Measurements from ENCODE around the gene PKNOX1. TPM values are rescaled to one million over a fixed set of nuclear protein-coding genes. Genes with fewer than 3 reads are reported as not detected.

Gene PKNOX1
- polyA plus RNA-seq, 4 donors, result 4.7 to 11.8 (median 6.0) TPM

DNA sequence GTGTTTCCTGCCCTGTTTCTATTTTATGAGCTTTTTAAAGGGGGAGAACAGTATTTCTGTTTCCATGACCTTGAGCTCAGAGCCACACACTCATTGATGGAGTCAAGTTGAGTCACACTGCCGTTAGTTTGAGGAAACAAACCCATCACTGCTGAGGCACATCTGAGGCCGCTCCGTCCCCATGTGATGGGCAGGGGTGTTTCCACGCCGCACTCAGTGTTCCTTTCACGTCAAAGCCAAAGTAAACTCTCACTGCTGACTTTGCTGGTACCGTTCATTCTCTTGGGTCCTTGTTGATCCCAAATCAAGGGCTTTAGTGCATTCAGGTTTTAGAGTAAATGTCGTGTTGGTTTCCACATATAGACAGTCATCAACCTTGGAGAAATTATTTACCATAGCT lies 48.8 kb downstream of the PKNOX1 start:
- DNase-seq (no peak), FAIRE-seq (no peak)
- H3K36me3 ChIP-seq (ENCODE audit: control insufficient read depth in 3 of 3, insufficient read depth in 2 of 3, low read depth in 1 of 3, low read length in 3 of 3), result peaks cover 11 to 71% (median 14%) of the 10 kb centered on the region in 3 donors
- 92 to 93% (median 92%) methylated on average over 8 of the region's 8 CpGs for WGBS, 3 donors
- H3K4me3 ChIP-seq (ENCODE audit: low read depth in 1 of 3, low read length in 3 of 3), result no peak overlapping the region
- H3K4me1 ChIP-seq (ENCODE audit: control insufficient read depth in 3 of 3, insufficient read depth in 2 of 3, low read depth in 1 of 3, low read length in 2 of 3), result no peaks in the 10 kb centered on the region
- no peaks in the 10 kb centered on the region for H3K27me3 ChIP-seq (ENCODE audit: control insufficient read depth in 3 of 3, insufficient read depth in 3 of 3, low read length in 3 of 3)
- no peaks in the 10 kb centered on the region for H3K9me3 ChIP-seq (ENCODE audit: control insufficient read depth in 2 of 2, insufficient read depth in 1 of 2, low read depth in 1 of 2, low read length in 1 of 2)
- no peak overlapping the region for H3K27ac ChIP-seq (ENCODE audit: low read depth in 1 of 3, low read length in 2 of 3)

DNA sequence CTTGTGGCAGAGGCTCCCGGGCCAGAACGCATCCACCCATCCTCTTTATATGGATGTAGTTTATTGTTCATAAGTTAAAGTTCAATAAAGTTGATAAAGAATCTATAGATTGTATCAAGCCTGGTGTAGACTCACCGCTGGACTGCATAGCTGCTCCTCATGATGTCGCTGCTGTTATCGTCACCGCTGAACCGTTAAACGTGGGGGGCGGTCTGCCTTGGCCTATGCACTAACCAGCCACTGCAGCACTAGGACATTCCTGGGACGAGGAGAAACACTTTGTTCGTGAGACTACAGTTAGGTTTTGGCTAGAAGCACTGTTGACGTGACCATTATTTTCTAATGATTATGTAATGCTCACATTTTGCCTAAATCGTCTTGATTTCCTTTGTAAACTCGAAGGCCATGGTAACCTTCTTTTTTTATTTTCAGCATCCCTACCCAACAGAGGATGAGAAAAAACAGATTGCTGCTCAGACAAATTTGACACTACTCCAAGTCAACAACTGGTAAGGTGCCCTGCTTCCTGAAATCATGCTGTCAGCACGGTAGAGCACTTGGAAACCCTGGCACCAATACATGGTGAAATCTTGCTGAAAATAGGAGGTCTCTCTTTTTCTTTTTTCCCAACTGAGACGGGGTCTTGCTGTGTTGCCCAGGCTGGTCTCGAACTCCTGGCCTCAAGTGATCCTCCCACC lies 50.2 kb downstream of the PKNOX1 start:
- WGBS, 3 donors, result 91 to 95% (median 94%) methylated on average over 17 of the region's 17 CpGs
- H3K4me1 ChIP-seq (ENCODE audit: control insufficient read depth in 3 of 3, insufficient read depth in 2 of 3, low read depth in 1 of 3, low read length in 2 of 3), result no peaks in the 10 kb centered on the region
- H3K36me3 ChIP-seq (ENCODE audit: control insufficient read depth in 3 of 3, insufficient read depth in 2 of 3, low read depth in 1 of 3, low read length in 3 of 3), result peaks cover 11 to 77% (median 14%) of the 10 kb centered on the region in 3 donors
- no peak for DNase-seq
- no peaks in the 10 kb centered on the region for H3K27me3 ChIP-seq (ENCODE audit: control insufficient read depth in 3 of 3, insufficient read depth in 3 of 3, low read length in 3 of 3)
- H3K9me3 ChIP-seq (ENCODE audit: control insufficient read depth in 2 of 2, insufficient read depth in 1 of 2, low read depth in 1 of 2, low read length in 1 of 2), result no peaks in the 10 kb centered on the region
- H3K4me3 ChIP-seq (ENCODE audit: low read depth in 1 of 3, low read length in 3 of 3), result no peak overlapping the region
- no peak overlapping the region for H3K27ac ChIP-seq (ENCODE audit: low read depth in 1 of 3, low read length in 2 of 3)
- FAIRE-seq, result no peak

DNA sequence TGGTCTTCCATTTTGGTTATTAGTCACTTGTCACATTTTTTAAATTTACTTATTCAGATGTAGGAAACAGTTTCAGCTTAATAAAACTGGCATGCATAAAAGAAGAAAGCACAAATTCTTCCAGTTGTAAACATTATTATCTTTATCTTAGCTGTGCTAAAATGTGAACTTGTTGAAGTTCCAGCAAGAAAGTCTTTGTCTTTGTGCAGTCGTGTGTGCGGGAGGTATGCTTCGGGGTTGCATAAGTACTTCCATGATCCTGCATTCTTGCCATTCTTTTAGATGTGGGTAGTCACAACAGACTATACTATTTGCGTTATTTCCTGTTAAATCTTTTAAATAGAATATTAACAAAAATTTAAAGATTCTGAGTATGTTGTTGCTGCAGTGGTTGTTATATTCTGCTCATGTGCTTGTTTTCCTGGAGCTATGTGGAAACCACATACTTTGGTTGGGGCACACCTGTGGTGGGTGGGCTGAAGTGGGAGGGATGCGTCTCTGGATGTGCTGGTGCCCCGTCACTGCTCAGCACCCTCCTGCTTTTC lies 51.3 kb downstream of the PKNOX1 start:
- 91 to 95% (median 93%) methylated on average over 6 of the region's 6 CpGs for WGBS, 3 donors
- Histone ChIP-seq H3K9me3 (ENCODE audit: control insufficient read depth in 2 of 2, insufficient read depth in 1 of 2, low read depth in 1 of 2, low read length in 1 of 2) (no peaks in the 10 kb centered on the region), H3K27ac (ENCODE audit: low read depth in 1 of 3, low read length in 2 of 3) (no peak overlapping the region), H3K4me1 (ENCODE audit: control insufficient read depth in 3 of 3, insufficient read depth in 2 of 3, low read depth in 1 of 3, low read length in 2 of 3) (no peaks in the 10 kb centered on the region), H3K36me3 (ENCODE audit: control insufficient read depth in 3 of 3, insufficient read depth in 2 of 3, low read depth in 1 of 3, low read length in 3 of 3) (peaks cover 11 to 77% (median 14%) of the 10 kb centered on the region in 3 donors), H3K4me3 (ENCODE audit: low read depth in 1 of 3, low read length in 3 of 3) (no peak overlapping the region), H3K27me3 (ENCODE audit: control insufficient read depth in 3 of 3, insufficient read depth in 3 of 3, low read length in 3 of 3) (no peaks in the 10 kb centered on the region)
- no peak for FAIRE-seq
- no peak for DNase-seq

DNA sequence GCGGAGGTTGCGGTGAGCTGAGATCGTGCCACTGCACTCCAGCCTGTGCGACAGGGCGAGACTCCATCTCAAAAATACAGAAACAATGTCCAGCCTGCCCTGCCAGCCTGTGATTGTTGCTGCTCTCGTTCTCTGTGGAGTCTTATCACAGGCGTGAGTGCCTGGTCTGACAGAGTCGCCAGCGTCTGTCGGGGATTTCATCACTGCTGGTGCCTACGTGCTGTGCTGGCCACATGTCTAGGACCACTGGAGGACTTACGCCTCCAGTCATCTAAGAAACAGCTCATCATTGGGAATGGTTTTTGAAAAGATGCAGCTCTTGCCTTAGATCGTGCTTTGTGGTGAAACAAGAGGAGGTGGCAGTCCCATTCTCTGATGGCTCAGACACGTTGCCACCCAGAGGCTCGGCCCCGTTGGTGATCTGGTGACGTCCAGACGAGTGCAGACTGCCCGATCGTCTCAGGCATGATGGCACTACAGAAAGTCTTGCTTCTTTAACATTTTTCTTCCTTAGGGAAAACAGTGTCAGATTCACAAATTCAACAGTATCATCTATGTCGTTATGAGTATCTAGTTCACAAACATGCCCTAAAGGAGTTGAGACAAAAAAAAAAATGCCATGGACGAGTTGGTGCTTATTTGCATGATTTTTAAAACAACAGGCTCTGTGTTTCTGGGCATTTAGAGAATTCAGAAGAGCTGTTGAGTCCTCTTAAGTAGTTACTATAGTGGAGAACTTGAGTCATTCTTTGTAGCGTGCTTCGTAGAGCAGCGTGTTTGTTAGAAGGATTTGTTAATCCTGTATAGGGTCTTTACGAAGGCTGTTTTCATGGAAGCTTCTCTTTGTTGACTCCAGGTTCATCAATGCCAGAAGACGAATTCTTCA lies 53.7 kb downstream of the PKNOX1 start:
- no peak overlapping the region for H3K4me3 ChIP-seq (ENCODE audit: low read depth in 1 of 3, low read length in 3 of 3)
- peaks cover 5 to 69% (median 9%) of the 10 kb centered on the region in 3 donors for H3K36me3 ChIP-seq (ENCODE audit: control insufficient read depth in 3 of 3, insufficient read depth in 2 of 3, low read depth in 1 of 3, low read length in 3 of 3)
- H3K27me3 ChIP-seq (ENCODE audit: control insufficient read depth in 3 of 3, insufficient read depth in 3 of 3, low read length in 3 of 3), result no peaks in the 10 kb centered on the region
- no peak overlapping the region for H3K27ac ChIP-seq (ENCODE audit: low read depth in 1 of 3, low read length in 2 of 3)
- H3K9me3 ChIP-seq (ENCODE audit: control insufficient read depth in 2 of 2, insufficient read depth in 1 of 2, low read depth in 1 of 2, low read length in 1 of 2), result no peaks in the 10 kb centered on the region
- WGBS, 3 donors, result 89 to 93% (median 92%) methylated on average over 27 of the region's 27 CpGs
- H3K4me1 ChIP-seq (ENCODE audit: control insufficient read depth in 3 of 3, insufficient read depth in 2 of 3, low read depth in 1 of 3, low read length in 2 of 3), result no peaks in the 10 kb centered on the region
- DNase-seq (no peak), FAIRE-seq (no peak)

DNA sequence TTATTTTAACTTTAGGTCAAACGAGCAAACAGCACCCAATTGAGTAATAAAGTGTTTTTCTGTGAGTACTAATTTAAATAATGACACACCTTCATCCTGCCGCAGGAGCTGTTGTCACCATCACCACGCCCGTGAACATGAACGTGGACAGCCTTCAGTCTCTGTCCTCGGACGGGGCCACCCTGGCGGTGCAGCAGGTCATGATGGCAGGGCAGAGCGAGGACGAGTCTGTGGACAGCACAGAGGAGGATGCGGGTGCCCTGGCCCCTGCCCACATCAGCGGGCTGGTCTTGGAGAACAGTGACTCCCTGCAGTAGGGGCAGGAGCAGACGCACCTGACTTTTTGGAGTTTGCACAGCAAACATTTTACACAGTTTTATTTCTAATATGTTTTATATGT lies 55.4 kb downstream of the PKNOX1 start:
- H3K27ac ChIP-seq (ENCODE audit: low read depth in 1 of 3, low read length in 2 of 3), result no peak overlapping the region
- peaks cover 4 to 63% (median 9%) of the 10 kb centered on the region in 3 donors for H3K36me3 ChIP-seq (ENCODE audit: control insufficient read depth in 3 of 3, insufficient read depth in 2 of 3, low read depth in 1 of 3, low read length in 3 of 3)
- no peak overlapping the region for H3K4me3 ChIP-seq (ENCODE audit: low read depth in 1 of 3, low read length in 3 of 3)
- 90 to 91% (median 91%) methylated on average over 13 of the region's 13 CpGs for WGBS, 3 donors
- H3K9me3 ChIP-seq (ENCODE audit: control insufficient read depth in 2 of 2, insufficient read depth in 1 of 2, low read depth in 1 of 2, low read length in 1 of 2), result no peaks in the 10 kb centered on the region
- no peak for DNase-seq
- H3K4me1 ChIP-seq (ENCODE audit: control insufficient read depth in 3 of 3, insufficient read depth in 2 of 3, low read depth in 1 of 3, low read length in 2 of 3), result no peaks in the 10 kb centered on the region
- no peak for FAIRE-seq
- no peaks in the 10 kb centered on the region for H3K27me3 ChIP-seq (ENCODE audit: control insufficient read depth in 3 of 3, insufficient read depth in 3 of 3, low read length in 3 of 3)

DNA sequence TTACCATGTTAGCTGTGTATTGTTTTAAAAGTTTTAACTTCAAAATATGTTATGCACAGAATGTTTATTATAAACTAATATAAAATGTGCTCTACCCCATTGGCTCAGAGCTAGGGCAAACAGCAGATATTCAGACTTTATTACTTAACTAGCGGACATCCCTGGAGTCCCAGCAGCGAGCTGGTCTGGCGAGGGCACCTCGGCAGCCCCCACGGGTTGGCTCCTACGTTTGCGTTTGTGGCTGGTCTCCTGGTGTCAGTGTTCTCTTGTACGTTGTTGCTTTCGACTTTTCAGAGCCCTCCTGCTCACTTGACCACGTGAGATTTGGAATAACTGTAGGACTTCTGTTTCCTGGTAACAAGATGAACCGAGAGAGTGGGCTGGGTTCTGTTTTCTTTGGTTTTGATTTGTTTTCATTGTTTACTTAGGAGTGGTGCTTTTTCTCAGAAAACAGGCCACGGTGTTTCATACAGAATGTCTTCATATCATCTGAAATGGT lies 56.8 kb downstream of the PKNOX1 start:
- no peak for FAIRE-seq
- 83 to 94% (median 94%) methylated on average over 12 of the region's 12 CpGs for WGBS, 3 donors

DNA sequence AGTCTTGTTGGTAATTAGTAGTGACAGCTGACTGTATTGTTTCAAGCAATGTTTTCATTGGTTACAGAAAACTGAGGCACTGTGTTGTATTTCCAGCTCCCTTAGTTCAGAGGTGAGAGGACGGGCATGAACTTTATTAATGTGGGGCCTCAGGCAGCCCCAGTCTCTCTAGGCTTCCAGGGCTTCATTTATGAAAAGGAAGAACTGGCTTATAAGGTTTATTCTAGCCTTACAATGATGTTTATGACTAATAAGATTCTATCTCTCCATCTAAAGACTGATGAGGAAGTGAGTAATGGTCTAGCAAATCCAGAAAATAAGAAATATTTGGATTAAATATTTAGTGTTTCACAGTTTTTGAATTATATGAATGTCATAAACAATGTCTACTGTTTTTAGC lies 59.7 kb downstream of the PKNOX1 start:
- H3K36me3 ChIP-seq (ENCODE audit: control insufficient read depth in 3 of 3, insufficient read depth in 2 of 3, low read depth in 1 of 3, low read length in 3 of 3), result peaks cover 2 to 35% (median 5%) of the 10 kb centered on the region in 3 donors
- H3K4me1 ChIP-seq (ENCODE audit: control insufficient read depth in 3 of 3, insufficient read depth in 2 of 3, low read depth in 1 of 3, low read length in 2 of 3), result no peaks in the 10 kb centered on the region
- no peak for FAIRE-seq
- 95 to 96% (median 96%) methylated on average over 1 of the region's 1 CpG for WGBS, 3 donors
- no peak for DNase-seq
- H3K27ac ChIP-seq (ENCODE audit: low read depth in 1 of 3, low read length in 2 of 3), result no peak overlapping the region
- H3K27me3 ChIP-seq (ENCODE audit: control insufficient read depth in 3 of 3, insufficient read depth in 3 of 3, low read length in 3 of 3), result no peaks in the 10 kb centered on the region
- no peaks in the 10 kb centered on the region for H3K9me3 ChIP-seq (ENCODE audit: control insufficient read depth in 2 of 2, insufficient read depth in 1 of 2, low read depth in 1 of 2, low read length in 1 of 2)
- H3K4me3 ChIP-seq (ENCODE audit: low read depth in 1 of 3, low read length in 3 of 3), result no peak overlapping the region

More for the DNA sequence above, 56.8 kb downstream of the PKNOX1 start:
- H3K9me3 ChIP-seq (ENCODE audit: control insufficient read depth in 2 of 2, insufficient read depth in 1 of 2, low read depth in 1 of 2, low read length in 1 of 2), result no peaks in the 10 kb centered on the region
- peaks cover 2 to 56% (median 5%) of the 10 kb centered on the region in 3 donors for H3K36me3 ChIP-seq (ENCODE audit: control insufficient read depth in 3 of 3, insufficient read depth in 2 of 3, low read depth in 1 of 3, low read length in 3 of 3)
- no peaks in the 10 kb centered on the region for H3K27me3 ChIP-seq (ENCODE audit: control insufficient read depth in 3 of 3, insufficient read depth in 3 of 3, low read length in 3 of 3)
- no peak overlapping the region for H3K27ac ChIP-seq (ENCODE audit: low read depth in 1 of 3, low read length in 2 of 3)
- no peak for DNase-seq
- no peaks in the 10 kb centered on the region for H3K4me1 ChIP-seq (ENCODE audit: control insufficient read depth in 3 of 3, insufficient read depth in 2 of 3, low read depth in 1 of 3, low read length in 2 of 3)
- H3K4me3 ChIP-seq (ENCODE audit: low read depth in 1 of 3, low read length in 3 of 3), result no peak overlapping the region

DNA sequence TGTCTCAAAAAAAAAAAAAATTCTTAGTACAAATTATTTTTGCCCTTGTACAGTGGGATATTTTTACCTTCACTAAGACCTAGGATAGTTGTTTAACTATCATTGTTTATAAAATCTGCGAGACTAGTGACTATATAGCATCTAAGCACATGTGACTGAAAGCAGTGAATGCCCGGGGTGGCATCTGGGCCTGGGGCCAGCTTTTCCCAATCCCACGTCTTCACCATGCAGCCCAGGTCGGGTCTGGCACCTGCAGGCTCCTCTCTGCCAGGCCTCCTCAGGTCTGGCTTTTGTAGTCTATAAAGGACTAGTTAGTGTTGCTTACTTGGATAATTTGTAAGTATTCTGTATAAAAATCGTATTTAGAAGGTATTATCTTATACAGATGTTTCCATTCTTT lies 60.5 kb downstream of the PKNOX1 start:
- FAIRE-seq (no peak), DNase-seq (no peak)
- Histone ChIP-seq H3K27ac (ENCODE audit: low read depth in 1 of 3, low read length in 2 of 3) (no peak overlapping the region), H3K4me1 (ENCODE audit: control insufficient read depth in 3 of 3, insufficient read depth in 2 of 3, low read depth in 1 of 3, low read length in 2 of 3) (no peaks in the 10 kb centered on the region), H3K9me3 (ENCODE audit: control insufficient read depth in 2 of 2, insufficient read depth in 1 of 2, low read depth in 1 of 2, low read length in 1 of 2) (no peaks in the 10 kb centered on the region), H3K27me3 (ENCODE audit: control insufficient read depth in 3 of 3, insufficient read depth in 3 of 3, low read length in 3 of 3) (no peaks in the 10 kb centered on the region), H3K36me3 (ENCODE audit: control insufficient read depth in 3 of 3, insufficient read depth in 2 of 3, low read depth in 1 of 3, low read length in 3 of 3) (peaks cover 2 to 28% (median 5%) of the 10 kb centered on the region in 3 donors), H3K4me3 (ENCODE audit: low read depth in 1 of 3, low read length in 3 of 3) (no peak overlapping the region)
- 77 to 85% (median 84%) methylated on average over 5 of the region's 5 CpGs for WGBS, 3 donors
